ENCODE data around the gene CNTNAP2.
"Not testable (repeated sequence)": the region's sequence is repeated elsewhere in the genome, so short reads cannot be mapped to it uniquely, and the experiment has no call there.

The CNTNAP2 gene

DNA sequence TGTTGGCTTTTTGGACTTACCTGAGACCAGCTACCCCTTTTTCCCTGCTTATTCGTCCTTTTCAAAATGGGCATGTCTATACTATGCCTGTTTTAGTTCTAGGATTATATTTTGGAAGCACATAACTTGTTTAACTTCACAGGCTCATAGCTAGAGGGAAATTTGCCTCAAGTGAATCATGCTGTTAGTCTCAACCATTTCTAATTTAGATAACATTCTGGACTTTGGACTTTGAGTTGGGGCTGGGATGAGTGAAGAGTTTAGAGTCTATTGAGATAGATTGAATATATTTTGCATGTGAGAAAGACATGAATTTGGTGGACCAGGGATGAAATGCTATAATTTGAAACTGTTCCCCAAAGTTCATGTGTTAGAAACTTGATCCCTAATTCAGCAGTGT, 1919.3 kb downstream of the CNTNAP2 start:
- no peak for DNase-seq (ENCODE audit: low read depth)

DNA sequence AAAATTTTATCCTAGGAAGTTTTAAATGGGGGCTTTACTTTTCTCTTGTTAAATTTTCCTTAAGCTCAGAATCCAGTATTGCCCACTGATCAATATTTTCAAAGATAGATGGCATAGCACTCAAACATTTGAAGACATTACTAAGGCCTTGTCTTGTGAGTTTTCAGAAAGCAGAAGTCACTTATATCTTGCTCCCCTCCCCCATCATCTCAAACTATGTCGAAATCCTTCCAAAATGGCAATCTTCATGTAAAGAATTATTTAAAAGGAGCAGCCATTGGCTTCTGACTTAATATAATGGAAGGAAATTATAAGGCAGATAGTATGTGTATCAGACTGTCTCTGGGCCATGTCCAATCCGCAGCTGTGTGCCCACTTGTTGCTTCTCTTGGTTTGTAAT, 1920.4 kb downstream of the CNTNAP2 start:
- DNase-seq (ENCODE audit: low read depth) = no peak

DNA sequence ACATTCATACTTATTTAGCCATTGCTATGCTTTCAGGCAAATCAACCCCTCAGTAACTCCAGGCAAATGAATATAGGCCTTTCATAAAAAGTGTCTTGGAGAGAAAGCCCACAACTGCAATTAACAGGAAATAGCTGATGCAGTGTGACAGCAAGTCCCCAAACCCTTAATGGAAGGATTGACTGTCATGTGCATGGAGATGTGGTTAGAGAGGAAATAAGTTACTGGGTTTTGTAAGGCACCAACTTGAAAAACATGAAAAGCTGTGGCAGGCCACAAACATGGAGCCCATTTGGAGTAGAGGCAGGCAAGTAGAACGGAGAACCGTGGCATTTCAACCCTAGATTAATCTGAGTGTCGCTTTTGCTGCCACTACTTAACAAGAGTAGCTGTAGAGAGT, 1924.6 kb downstream of the CNTNAP2 start:
- DNase-seq (ENCODE audit: low read depth) = no peak

DNA sequence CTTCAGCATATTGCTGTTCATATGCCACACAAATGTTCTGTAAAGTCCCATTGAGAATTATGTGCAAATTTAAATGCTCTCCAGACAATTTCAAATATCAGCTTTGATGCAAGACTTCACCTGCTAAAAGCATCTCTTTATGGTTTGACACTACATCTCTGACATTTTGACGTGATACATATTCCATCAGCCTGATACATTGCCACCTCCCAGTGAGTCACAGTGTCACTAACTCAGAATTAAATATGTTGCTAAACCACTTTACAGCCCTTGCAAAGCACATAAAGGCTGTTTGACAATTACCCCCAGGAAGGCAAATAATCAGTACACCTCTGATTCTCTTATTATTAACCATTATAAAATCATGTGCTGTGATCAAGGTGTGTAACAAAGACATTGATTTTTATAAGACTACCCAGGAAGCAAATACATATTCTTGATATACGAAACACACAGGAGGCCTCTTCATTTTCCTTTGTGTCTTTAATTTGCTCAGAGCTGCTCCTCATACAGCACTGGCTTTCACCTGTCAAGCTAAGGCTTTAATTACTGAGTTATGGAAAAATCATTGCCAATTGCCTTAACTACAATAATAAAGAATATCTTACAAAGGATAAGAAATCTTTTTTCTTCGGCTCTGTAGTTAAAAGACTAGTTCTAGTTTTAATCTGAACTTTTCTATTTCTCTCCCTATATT, 1926.5 kb downstream of the CNTNAP2 start:
- no peak for DNase-seq (ENCODE audit: low read depth)

DNA sequence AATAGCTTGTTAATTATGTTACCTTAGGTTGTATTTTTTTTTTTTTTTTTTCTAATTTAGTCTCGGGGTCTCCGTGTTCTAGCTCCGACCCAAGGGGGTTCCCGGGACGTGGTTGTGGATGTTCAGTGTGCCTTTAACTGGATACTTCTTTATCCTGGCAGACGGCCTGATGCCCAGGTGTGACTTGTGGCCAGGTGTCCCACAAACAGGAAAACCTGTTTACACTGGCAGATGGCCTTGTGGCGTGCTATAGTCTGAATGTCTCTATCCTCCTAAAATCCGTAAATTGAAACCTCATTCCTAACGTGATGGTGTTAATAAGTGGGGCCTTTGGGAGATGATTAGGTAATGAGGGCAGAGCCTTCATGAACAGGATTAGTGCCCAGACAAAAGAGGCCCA, 1927.6 kb downstream of the CNTNAP2 start:
- no peak for DNase-seq (ENCODE audit: low read depth)

- DNase-seq (ENCODE audit: low read depth) = no peak
Observed at GRCh38 chr7:148045521-148045920, 1928.9 kb downstream of the CNTNAP2 start.

GRCh38 chr7:148049068-148049467, 1932.5 kb downstream of the CNTNAP2 start:
- no peak for DNase-seq (ENCODE audit: low read depth)

DNA sequence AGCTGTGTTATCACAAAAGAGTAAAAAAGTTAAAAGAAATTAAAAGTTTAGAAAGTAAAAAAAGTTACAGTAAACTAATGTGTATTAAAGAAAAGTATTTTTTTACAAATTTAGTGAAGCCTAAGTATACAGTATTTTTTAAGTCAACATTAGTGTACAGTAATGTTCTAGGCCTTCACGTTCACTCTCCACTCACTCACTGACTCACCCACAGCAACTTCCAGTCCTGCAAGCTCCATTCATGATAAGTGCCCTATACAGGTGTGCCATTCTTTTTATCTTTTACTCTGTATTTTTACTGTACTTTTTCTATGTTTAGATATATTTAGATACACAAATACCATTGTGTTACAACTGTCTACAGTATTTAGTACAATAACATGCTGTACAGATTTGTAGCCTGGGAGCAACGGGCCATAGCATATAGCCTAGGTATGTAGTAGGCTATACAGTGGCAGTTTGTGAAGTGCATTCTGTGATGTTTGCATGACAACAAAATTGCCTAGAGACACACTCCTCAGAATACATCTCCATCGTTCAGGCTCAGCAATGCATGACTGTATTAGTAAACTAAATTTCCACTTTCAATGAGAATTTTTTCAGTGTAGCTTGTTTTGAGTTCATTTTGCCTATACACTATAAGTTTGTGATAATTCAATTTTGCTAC, 1934.0 kb downstream of the CNTNAP2 start:
- no peak for DNase-seq (ENCODE audit: low read depth)

GRCh38 chr7:148056406-148056805, 1939.8 kb downstream of the CNTNAP2 start:
- no peak for DNase-seq (ENCODE audit: low read depth)

DNA sequence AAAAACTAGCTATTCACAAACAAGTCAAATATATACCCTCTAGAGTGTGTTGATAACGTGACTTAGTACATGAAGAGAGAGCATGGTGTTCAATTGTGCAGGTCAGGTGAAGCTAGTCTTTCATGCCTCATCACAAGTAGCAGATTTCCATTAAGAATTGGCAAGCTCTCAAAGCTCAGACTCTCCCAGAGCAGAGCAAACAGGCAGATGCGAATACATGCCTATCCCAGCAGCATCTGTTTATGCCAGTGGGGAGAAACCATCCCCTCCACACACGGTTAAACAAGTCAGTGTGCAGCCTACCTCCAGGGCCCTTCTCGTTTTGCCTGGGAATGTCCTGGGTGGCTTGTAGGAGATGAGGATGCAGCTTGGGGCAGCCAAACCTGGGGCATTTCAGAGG, 1941.5 kb downstream of the CNTNAP2 start:
- DNase-seq (ENCODE audit: low read depth) = no peak

DNA sequence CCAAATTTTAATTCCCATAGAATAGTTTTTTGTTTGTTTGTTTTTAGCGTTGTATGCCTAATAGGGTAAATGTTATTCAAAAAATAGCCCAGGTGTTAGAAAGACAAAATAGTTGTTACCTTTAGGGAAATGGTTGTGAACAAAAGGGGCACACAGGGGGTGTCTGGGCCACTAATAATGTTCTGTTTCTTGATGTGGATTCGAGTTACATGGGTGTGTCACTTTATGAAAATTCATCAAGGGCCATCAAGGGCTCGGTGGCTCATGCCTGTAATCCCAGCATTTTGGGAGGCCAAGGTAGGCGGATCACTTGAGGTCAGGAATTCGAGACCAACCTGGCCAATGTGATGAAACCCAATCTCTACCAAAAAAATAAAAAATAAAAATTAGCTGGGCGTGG, 1942.2 kb downstream of the CNTNAP2 start:
- no peak for DNase-seq (ENCODE audit: low read depth)

GRCh38 chr7:148060724-148061123, 1944.1 kb downstream of the CNTNAP2 start:
- no peak for DNase-seq (ENCODE audit: low read depth)

DNA sequence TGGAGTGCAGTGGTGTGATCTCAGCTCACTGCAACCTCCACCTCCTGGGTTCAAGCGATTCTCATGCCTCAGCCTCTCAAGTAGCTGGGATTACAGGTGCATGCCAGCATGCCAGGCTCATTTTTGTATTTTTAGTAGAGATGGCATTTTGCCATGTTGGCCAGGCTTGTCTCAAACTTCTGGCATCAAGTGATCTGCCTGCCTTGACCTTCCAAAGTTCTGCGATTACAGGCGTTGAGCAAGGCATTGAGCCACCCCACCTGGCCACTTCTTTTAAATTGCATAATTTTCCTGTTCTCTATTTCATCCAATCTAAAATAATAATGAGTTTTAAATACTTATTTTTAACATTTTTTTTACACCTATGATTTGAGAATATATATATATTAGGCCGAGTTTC, 1961.5 kb downstream of the CNTNAP2 start:
- not testable (repeated sequence) for DNase-seq (ENCODE audit: low read depth)

DNA sequence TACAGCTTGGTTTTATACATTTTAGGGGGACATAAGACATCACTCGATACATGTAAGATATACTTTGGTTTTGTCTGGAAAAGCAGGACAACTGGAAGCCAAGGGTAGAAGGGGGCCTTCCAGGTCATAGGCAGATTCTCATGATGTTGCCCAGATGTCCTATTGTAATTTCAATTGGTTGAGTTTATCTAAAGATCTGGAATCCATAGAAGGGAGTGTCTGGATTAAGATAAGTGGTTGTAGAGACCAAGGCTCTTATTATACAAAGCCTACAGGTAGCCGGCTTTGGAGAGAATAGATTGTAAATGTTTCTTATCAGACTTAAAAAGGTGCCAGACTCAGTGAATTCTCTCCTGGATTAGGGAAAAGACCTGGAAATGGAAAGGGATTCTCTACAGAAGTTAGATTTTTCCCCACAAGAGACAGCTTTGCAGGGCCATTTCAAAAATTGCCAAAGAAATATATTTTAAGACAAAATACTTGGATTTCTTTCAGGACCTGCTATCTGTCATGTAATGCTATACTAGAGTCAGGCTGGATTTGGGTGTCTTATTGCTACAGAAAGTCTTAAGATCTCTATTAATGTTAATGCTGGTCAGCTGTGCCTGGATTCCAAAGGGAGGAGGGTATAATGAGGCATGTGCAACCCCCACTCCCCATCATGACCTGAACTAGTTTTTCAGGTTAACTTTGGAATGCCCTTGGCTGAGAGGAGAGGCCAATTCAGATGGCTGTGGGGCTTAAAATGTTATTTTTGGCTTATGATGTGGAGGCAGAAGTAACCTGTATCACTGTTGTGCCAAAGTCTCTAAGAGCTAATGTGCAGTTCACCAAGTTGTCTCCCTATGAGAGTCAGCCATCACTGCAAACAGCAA, 1962.8 kb downstream of the CNTNAP2 start:
- DNase-seq (ENCODE audit: low read depth) = no peak

- DNase-seq (ENCODE audit: low read depth) = no peak
Observed at GRCh38 chr7:148083448-148083847, 1966.8 kb downstream of the CNTNAP2 start.

- DNase-seq (ENCODE audit: low read depth) = peak; percentile 2
Observed at GRCh38 chr7:148084138-148084537, 1967.5 kb downstream of the CNTNAP2 start.

DNA sequence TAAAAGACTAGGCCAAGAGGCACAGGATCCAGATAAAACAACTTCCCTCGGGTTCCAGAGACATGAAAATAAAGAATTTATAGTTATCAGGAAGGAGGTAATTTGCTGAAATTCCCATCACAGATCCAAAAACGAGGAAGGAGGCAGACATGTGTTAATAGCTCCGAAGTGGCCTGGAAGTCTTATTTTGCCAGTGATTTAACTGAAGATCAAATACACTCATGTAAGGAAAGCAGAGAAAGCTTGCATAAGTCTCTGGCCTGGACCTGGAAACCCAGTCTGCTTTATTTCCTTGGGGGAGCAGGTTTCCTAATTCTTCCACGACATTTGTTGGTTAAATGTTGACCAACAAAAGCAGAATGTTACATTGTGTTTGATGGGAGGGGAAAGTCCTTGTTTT, 1975.3 kb downstream of the CNTNAP2 start:
- no peak for DNase-seq (ENCODE audit: low read depth)

DNA sequence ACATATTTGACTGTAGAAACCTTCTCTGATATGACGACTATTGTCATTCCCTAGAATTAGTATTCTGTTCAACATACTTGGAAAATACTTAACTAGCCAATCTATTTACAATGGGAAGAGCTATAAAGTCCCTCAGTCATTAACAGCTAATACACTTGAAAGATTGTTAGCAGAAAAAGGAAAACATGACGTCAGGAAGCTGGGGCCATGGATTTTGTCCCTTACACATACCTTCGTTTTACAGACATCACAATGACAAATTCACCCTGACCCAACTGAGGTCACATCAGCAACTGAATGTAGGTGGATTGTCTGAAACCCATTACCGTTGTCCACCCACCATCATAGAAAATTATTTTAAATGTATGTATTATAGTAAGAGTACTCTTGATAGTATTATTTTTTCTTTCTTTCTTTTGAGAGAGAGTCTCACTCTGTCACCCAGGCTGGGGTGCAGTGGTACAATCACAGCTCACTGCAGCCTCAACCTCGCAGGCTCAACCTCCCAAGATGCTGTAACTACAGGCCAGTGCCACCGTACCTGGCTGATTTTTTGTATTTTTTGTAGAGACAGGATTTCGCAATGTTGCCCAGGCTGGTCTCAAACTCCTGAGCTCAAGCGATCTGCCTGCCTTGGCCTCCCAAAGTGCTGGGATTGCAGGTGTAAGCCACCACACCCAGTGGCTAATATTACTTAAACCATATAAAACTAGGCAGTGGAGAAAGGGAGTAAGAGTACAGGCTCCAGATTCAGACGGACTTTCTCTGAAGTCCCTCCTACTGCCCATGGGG, 1977.0 kb downstream of the CNTNAP2 start:
- DNase-seq (ENCODE audit: low read depth) = no peak

GRCh38 chr7:148095066-148095465, 1978.5 kb downstream of the CNTNAP2 start:
- DNase-seq (ENCODE audit: low read depth) = no peak

DNA sequence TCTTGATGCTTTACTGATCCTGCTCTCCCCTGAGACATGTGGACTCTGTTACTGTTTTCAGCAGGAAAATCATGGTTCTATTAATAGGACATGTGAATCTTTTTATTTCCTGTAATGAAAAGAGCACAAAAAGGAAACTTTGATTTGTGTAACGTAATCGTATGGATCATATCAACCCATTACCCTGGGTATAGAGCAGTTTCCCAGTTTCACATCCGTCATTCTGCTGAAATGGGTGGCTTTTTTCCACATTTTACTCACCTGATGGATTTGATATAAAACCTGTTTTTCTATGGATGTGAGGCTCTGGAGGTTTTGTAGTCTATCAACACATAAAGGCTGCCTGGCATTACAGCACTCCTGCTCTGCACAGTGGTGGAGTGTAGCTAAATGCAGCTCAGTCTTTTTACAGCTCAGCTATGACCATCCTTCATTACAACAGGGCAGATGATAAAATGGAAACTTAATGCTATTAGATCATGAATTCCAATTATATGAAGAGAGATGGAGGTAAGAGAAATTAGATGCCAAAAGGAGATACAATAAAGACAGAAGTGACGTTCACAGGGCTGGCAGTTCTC, 1987.6 kb downstream of the CNTNAP2 start:
- DNase-seq (ENCODE audit: low read depth) = no peak

DNA sequence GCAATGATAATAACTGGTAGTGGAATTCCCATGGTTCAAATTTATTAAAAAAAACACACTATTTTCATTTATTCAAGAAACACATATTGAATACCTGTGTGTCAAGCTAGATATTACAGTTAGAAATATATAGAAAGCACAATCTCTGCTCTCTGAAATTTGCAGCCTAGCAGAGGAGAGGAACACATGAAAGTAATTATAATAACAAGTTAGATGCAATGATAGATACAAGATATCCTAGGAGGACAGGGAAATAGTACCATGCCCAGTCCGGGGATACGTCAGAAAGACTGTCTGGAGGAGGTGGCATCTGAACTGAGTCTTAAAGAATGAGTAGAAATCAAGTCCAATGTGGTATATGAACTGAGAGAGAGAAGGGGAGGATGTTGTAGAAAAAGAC, 1988.3 kb downstream of the CNTNAP2 start:
- no peak for DNase-seq (ENCODE audit: low read depth)

DNA sequence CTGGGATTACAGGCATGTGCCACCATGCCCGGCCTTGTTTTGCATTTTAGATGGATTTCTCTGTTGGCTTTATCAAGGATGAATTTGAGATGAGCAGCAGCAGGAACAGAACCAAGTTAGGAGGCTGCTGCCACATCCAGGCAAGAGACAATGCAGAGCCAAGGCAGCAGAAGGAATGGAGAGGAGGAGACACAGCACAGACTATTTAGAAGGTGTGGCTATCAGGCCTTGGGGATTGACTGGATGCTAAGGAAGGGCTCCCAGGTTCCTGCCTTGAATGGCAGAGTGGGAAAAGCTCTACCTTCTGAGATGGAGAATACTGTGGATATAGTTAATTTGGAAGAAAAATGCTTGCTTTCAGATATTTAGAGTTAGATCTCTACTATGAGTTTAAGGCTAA, 1989.3 kb downstream of the CNTNAP2 start:
- no peak for DNase-seq (ENCODE audit: low read depth)

Measured in activated T-cell treated with anti-CD3 and anti-CD28 coated beads for 24 hours (primary cell).